ENCODE data around the gene TEK.
"Not testable (repeated sequence)": the region's sequence is repeated elsewhere in the genome, so short reads cannot be mapped to it uniquely, and the experiment has no call there.

The TEK gene

GRCh38 chr9:27108981-27109541 is at the start of gene TEK:
TSS of gene TEK (plus strand) at chr9:27109225. CDS start at chr9:27109591, 366 bp downstream.
- DNase-seq = no peak

- no peak for DNase-seq
Observed at GRCh38 chr9:27059412-27059811, 49.6 kb upstream of the TEK start.

GRCh38 chr9:27059907-27060306 is 49.1 kb upstream of the TEK start:
- DNase-seq = no peak

- DNase-seq = no peak
Observed at GRCh38 chr9:27065288-27065687, 43.7 kb upstream of the TEK start.

- DNase-seq = no peak
Observed at GRCh38 chr9:27073841-27074728, 34.9 kb upstream of the TEK start.

GRCh38 chr9:27078685-27079084 is 30.3 kb upstream of the TEK start:
- no peak for DNase-seq

GRCh38 chr9:27085456-27085855 is 23.6 kb upstream of the TEK start:
- DNase-seq = no peak

GRCh38 chr9:27086818-27087680 is 22.0 kb upstream of the TEK start:
- no peak for DNase-seq

- no peak for DNase-seq
Observed at GRCh38 chr9:27088981-27089380, 20.0 kb upstream of the TEK start.

- no peak for DNase-seq
Observed at GRCh38 chr9:27089706-27090105, 19.3 kb upstream of the TEK start.

- DNase-seq = no peak
Observed at GRCh38 chr9:27090231-27090630, 18.8 kb upstream of the TEK start.

- no peak for DNase-seq
Observed at GRCh38 chr9:27090711-27091110, 18.3 kb upstream of the TEK start.

- DNase-seq = not testable (repeated sequence)
Observed at GRCh38 chr9:27092496-27092895, 16.5 kb upstream of the TEK start.

GRCh38 chr9:27093384-27094067 is 15.5 kb upstream of the TEK start:
- not testable (repeated sequence) for DNase-seq

GRCh38 chr9:27094640-27095298 is 14.3 kb upstream of the TEK start:
- no peak for DNase-seq

GRCh38 chr9:27107241-27107640 is 1.8 kb upstream of the TEK start:
- no peak for DNase-seq

GRCh38 chr9:27109621-27110020 is 596 bp downstream of the TEK start:
- no peak for DNase-seq

GRCh38 chr9:27110181-27110580 is 1.2 kb downstream of the TEK start:
- DNase-seq = no peak

GRCh38 chr9:27112235-27112634 is 3.2 kb downstream of the TEK start:
- no peak for DNase-seq

- no peak for DNase-seq
Observed at GRCh38 chr9:27117489-27118135, 8.6 kb downstream of the TEK start.

GRCh38 chr9:27118916-27119315 is 9.9 kb downstream of the TEK start:
- no peak for DNase-seq

- no peak for DNase-seq
Observed at GRCh38 chr9:27124151-27124550, 15.1 kb downstream of the TEK start.

Measured in stimulated activated CD4-positive, alpha-beta T cell treated with anti-CD3 and anti-CD28 coated beads, Interleukin-2, amount 100 ng/mL, for 24 hours (primary cell).